Activated CD4-positive, alpha-beta T cell treated with anti-CD3 and anti-CD28 coated beads, Interleukin-10, Interleukin-2, amounts not matched to agents 100 ng/mL and 50 ng/mL, durations not matched to agents 16 hours and 8 hours (primary cell): ENCODE results near the gene USP22.
A peak's percentile ranks its signal among the peaks of the same experiment; 100 is the strongest.
"Not testable (repeated sequence)": the region's sequence is repeated elsewhere in the genome, so short reads cannot be mapped to it uniquely, and the experiment has no call there.

Source experiments
- DNase-seq: peaks from one replicate; pipeline ENCODE4 v3.0.0-alpha.2; 2020

Gene USP22

GRCh38 chr17:21042458-21043295 lies at the start of gene USP22:
USP22 (minus strand) TSS chr17:21043011; CDS start chr17:21042835, 176 bp downstream.
- DNase-seq, result no peak

GRCh38 chr17:21090902-21091618 lies 48.2 kb upstream of the USP22 start:
- DNase-seq, result no peak

GRCh38 chr17:21089933-21090901 lies 47.4 kb upstream of the USP22 start:
- DNase-seq, result no peak

GRCh38 chr17:21089145-21089544 lies 46.3 kb upstream of the USP22 start:
- peak; percentile 5 for DNase-seq

GRCh38 chr17:21085707-21086106 lies 42.9 kb upstream of the USP22 start:
- no peak for DNase-seq

- not testable (repeated sequence) for DNase-seq
Measured at GRCh38 chr17:21085280-21085679, 42.5 kb upstream of the USP22 start.

GRCh38 chr17:21082001-21082436 lies 39.2 kb upstream of the USP22 start:
- DNase-seq, result no peak

GRCh38 chr17:21079196-21079595 lies 36.4 kb upstream of the USP22 start:
- DNase-seq, result no peak

- DNase-seq, result no peak
Measured at GRCh38 chr17:21078016-21078780, 35.4 kb upstream of the USP22 start.

GRCh38 chr17:21077281-21077680 lies 34.5 kb upstream of the USP22 start:
- no peak for DNase-seq

- no peak for DNase-seq
Measured at GRCh38 chr17:21076242-21076641, 33.4 kb upstream of the USP22 start.

- DNase-seq, result no peak
Measured at GRCh38 chr17:21075739-21076085, 32.9 kb upstream of the USP22 start.

- DNase-seq, result no peak
Measured at GRCh38 chr17:21072745-21073197, 30.0 kb upstream of the USP22 start.

- DNase-seq, result no peak
Measured at GRCh38 chr17:21066394-21066793, 23.6 kb upstream of the USP22 start.

GRCh38 chr17:21061971-21062526 lies 19.2 kb upstream of the USP22 start:
- no peak for DNase-seq

GRCh38 chr17:21061158-21061835 lies 18.5 kb upstream of the USP22 start:
- no peak for DNase-seq

- DNase-seq, result no peak
Measured at GRCh38 chr17:21059761-21060160, 16.9 kb upstream of the USP22 start.

- DNase-seq, result no peak
Measured at GRCh38 chr17:21058098-21058893, 15.5 kb upstream of the USP22 start.

GRCh38 chr17:21053056-21053455 lies 10.2 kb upstream of the USP22 start:
- DNase-seq, result not testable (repeated sequence)

- no peak for DNase-seq
Measured at GRCh38 chr17:21049457-21049856, 6.6 kb upstream of the USP22 start.
